OCI-LY7 (cell line): ENCODE results near the gene TGM4. TPM values are rescaled to one million over a fixed set of nuclear protein-coding genes. Genes with fewer than 3 reads are reported as not detected.
"Not testable (repeated sequence)": the region's sequence is repeated elsewhere in the genome, so short reads cannot be mapped to it uniquely, and the experiment has no call there.

ENCODE experiments used
- BruUV-seq: library from RNA; stranded (reverse); fragments of 400-500 nt; replicated peaks from 2 replicates; lab custom pipeline; 2021; lab: Mats Ljungman, UMichigan
- CTCF ChIA-PET: fragments of 300-600 bp; sonication (Branson Sonifier 250); formaldehyde crosslinking; loops from one replicate; lab custom pipeline; 2022; ENCODE audit warnings: antibody characterized with exemption; ENCODE audit not compliant: unreplicated experiment; lab: Charles Lee
- POLR2A ChIA-PET: fragments of 300-600 bp; sonication (Branson Sonifier 250); formaldehyde crosslinking; loops from one replicate; lab custom pipeline; 2022; ENCODE audit warnings: antibody characterized with exemption; lab: Charles Lee
- DNase-seq: peaks from one replicate; pipeline ENCODE4 v3.0.0-alpha.2; 2015; ENCODE audit warnings: low spot score
- H2AFZ ChIP-seq: fragments of 200-600 bp; sonication (generic), shearing (Covaris generic); 2 replicates; pipeline ENCODE4 v1.6.1; 2014; ENCODE audit warnings: mild to moderate bottlenecking, antibody characterized with exemption, low read length, moderate library complexity
- H3K27ac ChIP-seq: fragments of 200-600 bp; sonication (generic); 2 replicates; pipeline ENCODE4 v1.5.1; 2014; ENCODE audit warnings: mixed run types, low read depth, mild to moderate bottlenecking, moderate library complexity, low read length, inconsistent platforms; ENCODE audit not compliant: poor library complexity, severe bottlenecking
- H3K36me3 ChIP-seq: fragments of 200-600 bp; sonication (generic); 2 replicates; pipeline ENCODE4 v1.6.1; 2014; ENCODE audit warnings: mild to moderate bottlenecking, antibody characterized with exemption, low read length, moderate library complexity, mixed read lengths; ENCODE audit not compliant: insufficient read depth
- H3K4me1 ChIP-seq: fragments of 200-600 bp; sonication (generic); 2 replicates; pipeline ENCODE4 v1.5.1; 2014; ENCODE audit warnings: mild to moderate bottlenecking, low read length; ENCODE audit not compliant: insufficient read depth, poor library complexity, severe bottlenecking
- H3K4me2 ChIP-seq: fragments of 200-600 bp; sonication (generic); 2 replicates; pipeline ENCODE4 v1.6.1; 2014; ENCODE audit warnings: mild to moderate bottlenecking, low read length
- H3K4me3 ChIP-seq: fragments of 200-600 bp; sonication (generic); 2 replicates; pipeline ENCODE4 v1.5.1; 2014; ENCODE audit warnings: mild to moderate bottlenecking, low read depth, low read length; ENCODE audit not compliant: poor library complexity, severe bottlenecking
- H3K79me2 ChIP-seq: fragments of 200-600 bp; sonication (generic); 2 replicates; pipeline ENCODE4 v1.6.1; 2016; ENCODE audit warnings: low read depth, mild to moderate bottlenecking, low read length, moderate library complexity, mixed read lengths; ENCODE audit not compliant: insufficient read depth
- H3K9me2 ChIP-seq: fragments of 200-600 bp; sonication (generic); 2 replicates; pipeline ENCODE4 v1.6.1; 2016; ENCODE audit warnings: mild to moderate bottlenecking, low read length, mixed read lengths; ENCODE audit not compliant: insufficient read depth
- H3K9me3 ChIP-seq: fragments of 200-600 bp; sonication (generic); 2 replicates; pipeline ENCODE4 v1.6.1; 2014; ENCODE audit warnings: mild to moderate bottlenecking, mixed run types, low read length, mixed read lengths
- H4K20me1 ChIP-seq: fragments of 200-600 bp; sonication (generic); 2 replicates; pipeline ENCODE4 v1.6.1; 2014; ENCODE audit warnings: mild to moderate bottlenecking, antibody characterized with exemption, low read length, moderate library complexity, mixed read lengths; ENCODE audit not compliant: insufficient read depth
- EZH2phosphoT487 ChIP-seq: fragments of 200-600 bp; sonication (generic); IDR thresholded peaks from 2 replicates; pipeline ENCODE4 v1.6.1; 2018; ENCODE audit warnings: low read depth, borderline replicate concordance, mild to moderate bottlenecking, mixed run types, antibody characterized with exemption, low read length, moderate library complexity, mixed read lengths
- intact Hi-C: fragments of 100-400 bp; cut with micrococcal nuclease; formaldehyde crosslinking; loops from one replicate; pipeline ENCODE4 v1.10.0; 2022; ENCODE audit not compliant: unreplicated experiment
- total RNA-seq, 2 experiments: library from RNA; depleted of rRNA in 1 of 2; stranded (reverse); fragments of >200 nt in 1 of 2; shearing (Covaris generic) in 1 of 2; gene quantifications; 2 replicates each; pipeline ENCODE4 v1.2.3, GENCODE V29; 2014 to 2022
- TF ChIP-seq, protein P1 (sequence below): fragments of 200-600 bp; sonication (generic); conservative IDR thresholded peaks from 2 replicates; pipeline ENCODE4 v1.5.1; 2014; ENCODE audit warnings: mild to moderate bottlenecking, antibody characterized with exemption, low read length, moderate library complexity, mixed read lengths

Gene TGM4
- total RNA-seq, 2 experiments from 2014 or later, result not detected

DNA sequence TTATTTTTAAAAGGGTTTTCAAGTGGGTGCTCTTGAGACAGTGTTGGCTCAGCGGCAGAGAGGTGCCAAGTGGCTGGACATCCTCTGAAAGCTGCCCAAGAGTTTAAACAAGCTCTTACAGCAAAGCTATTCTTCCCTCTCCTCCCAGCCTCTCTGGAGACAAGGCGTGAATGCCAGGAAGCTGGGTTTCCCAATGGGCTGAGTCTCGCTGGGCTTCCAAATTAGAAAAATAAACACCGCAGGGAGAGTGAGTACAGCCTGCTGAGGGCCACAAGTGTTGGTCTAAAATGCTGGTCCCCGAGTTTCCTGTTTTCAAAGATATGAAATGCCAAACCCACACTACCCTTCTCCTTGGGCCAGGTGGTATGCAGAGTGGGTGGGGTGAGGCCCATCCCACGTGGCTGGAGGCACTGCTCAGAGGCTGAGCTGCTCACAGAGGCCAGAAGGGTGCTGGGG lies 65.2 kb downstream of the TGM4 start:
- no peak for DNase-seq
- CTCF ChIA-PET, result no interaction called here
- BruUV-seq, result no TSS peak
- Histone ChIP-seq H2AFZ (no peak overlapping the region), H3K9me2 (no peaks in the 10 kb centered on the region), H3K4me2 (no peak overlapping the region), H4K20me1 (no peaks in the 10 kb centered on the region), H3K36me3 (peaks cover 79% of the 10 kb centered on the region), H3K79me2 (no peaks in the 10 kb centered on the region), H3K4me1 (no peaks in the 10 kb centered on the region), H3K27ac (no peak overlapping the region), H3K4me3 (no peak overlapping the region), H3K9me3 (no peaks in the 10 kb centered on the region)
- intact Hi-C loops, result no loop called here
- POLR2A ChIA-PET, result no interaction called here
- TF ChIP-seq EZH2phosphoT487, result no peak
- TF ChIP-seq, protein P1, sequence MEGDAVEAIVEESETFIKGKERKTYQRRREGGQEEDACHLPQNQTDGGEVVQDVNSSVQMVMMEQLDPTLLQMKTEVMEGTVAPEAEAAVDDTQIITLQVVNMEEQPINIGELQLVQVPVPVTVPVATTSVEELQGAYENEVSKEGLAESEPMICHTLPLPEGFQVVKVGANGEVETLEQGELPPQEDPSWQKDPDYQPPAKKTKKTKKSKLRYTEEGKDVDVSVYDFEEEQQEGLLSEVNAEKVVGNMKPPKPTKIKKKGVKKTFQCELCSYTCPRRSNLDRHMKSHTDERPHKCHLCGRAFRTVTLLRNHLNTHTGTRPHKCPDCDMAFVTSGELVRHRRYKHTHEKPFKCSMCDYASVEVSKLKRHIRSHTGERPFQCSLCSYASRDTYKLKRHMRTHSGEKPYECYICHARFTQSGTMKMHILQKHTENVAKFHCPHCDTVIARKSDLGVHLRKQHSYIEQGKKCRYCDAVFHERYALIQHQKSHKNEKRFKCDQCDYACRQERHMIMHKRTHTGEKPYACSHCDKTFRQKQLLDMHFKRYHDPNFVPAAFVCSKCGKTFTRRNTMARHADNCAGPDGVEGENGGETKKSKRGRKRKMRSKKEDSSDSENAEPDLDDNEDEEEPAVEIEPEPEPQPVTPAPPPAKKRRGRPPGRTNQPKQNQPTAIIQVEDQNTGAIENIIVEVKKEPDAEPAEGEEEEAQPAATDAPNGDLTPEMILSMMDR, result no peak

DNA sequence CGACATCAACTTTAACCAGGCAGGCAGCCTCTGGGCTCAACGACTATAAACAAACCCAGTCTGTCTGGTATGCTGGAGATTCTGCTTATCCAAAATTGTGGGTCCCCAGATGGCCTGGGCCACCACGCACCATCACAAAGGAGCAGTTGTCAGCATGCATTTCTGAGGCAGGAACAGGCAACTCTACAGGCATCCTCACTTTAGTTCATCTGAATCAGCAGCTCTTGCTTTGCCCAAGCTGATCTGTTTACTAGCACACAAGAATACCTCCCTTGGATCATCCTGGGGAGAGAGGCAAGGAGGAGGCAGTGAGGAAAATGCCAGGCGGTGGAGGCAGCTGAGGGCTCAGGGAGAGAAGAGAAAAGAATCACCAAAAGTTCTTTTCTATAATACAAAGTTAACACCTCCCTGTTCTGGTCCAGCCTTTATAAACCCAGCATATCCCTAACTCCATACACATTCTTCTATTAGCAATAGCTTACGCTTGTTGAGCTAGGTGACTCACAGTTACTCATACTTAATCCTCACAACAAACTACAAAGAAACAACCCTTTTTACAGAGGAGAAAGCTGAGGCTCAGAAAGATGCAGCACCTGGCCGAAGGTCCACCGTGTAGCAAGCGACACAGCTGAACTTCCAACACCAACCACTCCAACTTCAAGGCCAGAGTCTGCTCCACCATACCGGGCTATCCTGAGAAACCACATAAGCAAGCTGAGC lies 68.0 kb downstream of the TGM4 start:
- H3K9me2 ChIP-seq, result no peaks in the 10 kb centered on the region
- H3K79me2 ChIP-seq, result no peaks in the 10 kb centered on the region
- CTCF ChIA-PET, result interaction anchor here (0.6 kb wide), 1 partner anchor 43 kb away, joined by 3 read pairs; no protein-coding TSS in a partner anchor
- TF ChIP-seq EZH2phosphoT487, result no peak
- TF ChIP-seq, protein P1, result no peak
- H3K9me3 ChIP-seq, result no peaks in the 10 kb centered on the region
- H2AFZ ChIP-seq, result no peak overlapping the region
- no peak overlapping the region for H3K4me2 ChIP-seq
- no peak overlapping the region for H3K27ac ChIP-seq
- peaks cover 84% of the 10 kb centered on the region for H3K36me3 ChIP-seq
- H3K4me1 ChIP-seq, result no peaks in the 10 kb centered on the region
- no peak overlapping the region for H3K4me3 ChIP-seq
- POLR2A ChIA-PET, result no interaction called here
- BruUV-seq, result no TSS peak
- no peak for DNase-seq
- intact Hi-C loops, result no loop called here
- H4K20me1 ChIP-seq, result no peaks in the 10 kb centered on the region

DNA sequence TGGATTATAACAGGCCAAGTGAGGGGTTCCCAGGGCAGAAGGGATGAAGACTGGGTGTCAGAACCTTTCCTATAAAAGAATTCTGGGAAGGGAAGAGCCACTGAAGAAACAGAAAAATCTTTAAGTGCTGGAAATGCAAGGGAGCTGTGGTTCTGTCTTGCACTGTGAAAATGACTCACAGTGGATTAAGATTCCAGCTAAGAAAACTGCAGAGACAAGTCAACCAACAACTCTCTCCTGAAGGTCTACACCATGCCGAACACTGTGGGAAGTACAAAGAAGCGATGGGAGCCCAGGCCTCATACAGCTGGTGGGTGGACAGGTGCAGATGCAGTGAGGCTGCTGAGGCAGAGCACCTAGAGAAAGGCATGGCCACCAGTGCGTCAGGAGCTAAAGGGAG lies 73.8 kb downstream of the TGM4 start:
- H3K9me2 ChIP-seq, result no peaks in the 10 kb centered on the region
- H3K27ac ChIP-seq, result no peak overlapping the region
- no peak overlapping the region for H3K4me3 ChIP-seq
- no peak for DNase-seq
- ChIA-PET POLR2A (interaction anchor here (1.5 kb wide), 1 partner anchor 28 kb away, joined by 3 read pairs; the partner anchor contains the start of gene EXOSC7), CTCF (no interaction called here)
- BruUV-seq, result no TSS peak
- H3K4me1 ChIP-seq, result peaks cover 16% of the 10 kb centered on the region
- TF ChIP-seq EZH2phosphoT487, result no peak
- TF ChIP-seq, protein P1, result no peak
- H3K9me3 ChIP-seq, result no peaks in the 10 kb centered on the region
- peaks cover 50% of the 10 kb centered on the region for H3K36me3 ChIP-seq
- no peak overlapping the region for H3K4me2 ChIP-seq
- no peak overlapping the region for H2AFZ ChIP-seq
- H4K20me1 ChIP-seq, result no peaks in the 10 kb centered on the region
- intact Hi-C loops, result no loop called here
- 0 out of 2 replicates have a peak, but pooled peaks cover 4% of the 10 kb centered on the region for H3K79me2 ChIP-seq

- H3K4me3 ChIP-seq, H3K27ac ChIP-seq, H3K9me2 ChIP-seq, H2AFZ ChIP-seq, H3K79me2 ChIP-seq, CTCF ChIA-PET, H3K9me3 ChIP-seq, DNase-seq, intact Hi-C loops, BruUV-seq, H3K4me2 ChIP-seq, H4K20me1 ChIP-seq, POLR2A ChIA-PET: not testable (repeated sequence)
- peaks cover 57% of the 10 kb centered on the region for H3K36me3 ChIP-seq
- peaks cover 25% of the 10 kb centered on the region for H3K4me1 ChIP-seq
Observed at GRCh38 chr3:44949770-44950169, 75.4 kb downstream of the TGM4 start.
